ENCODE data around the gene POU2AF2.

DNA sequence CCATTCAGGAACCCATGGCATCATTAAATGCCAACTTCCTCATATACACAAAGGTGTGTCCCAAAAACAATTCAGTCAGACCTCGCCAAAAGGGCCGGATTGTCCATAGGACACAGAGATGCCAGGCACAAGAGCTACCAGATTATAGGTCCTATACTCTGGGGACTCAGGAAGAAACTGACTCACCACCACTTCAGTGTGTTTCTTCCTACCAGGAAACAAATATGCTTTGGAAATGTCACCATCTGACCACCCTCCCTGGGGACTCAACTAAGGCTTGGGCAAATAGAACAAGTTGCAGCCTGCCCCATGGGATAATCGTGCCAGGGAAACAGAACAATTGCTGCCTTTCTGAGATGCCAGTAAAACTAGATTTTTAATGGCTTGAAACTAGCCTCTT, 64.6 kb downstream of the POU2AF2 start:
- TF ChIP-seq, protein P1, sequence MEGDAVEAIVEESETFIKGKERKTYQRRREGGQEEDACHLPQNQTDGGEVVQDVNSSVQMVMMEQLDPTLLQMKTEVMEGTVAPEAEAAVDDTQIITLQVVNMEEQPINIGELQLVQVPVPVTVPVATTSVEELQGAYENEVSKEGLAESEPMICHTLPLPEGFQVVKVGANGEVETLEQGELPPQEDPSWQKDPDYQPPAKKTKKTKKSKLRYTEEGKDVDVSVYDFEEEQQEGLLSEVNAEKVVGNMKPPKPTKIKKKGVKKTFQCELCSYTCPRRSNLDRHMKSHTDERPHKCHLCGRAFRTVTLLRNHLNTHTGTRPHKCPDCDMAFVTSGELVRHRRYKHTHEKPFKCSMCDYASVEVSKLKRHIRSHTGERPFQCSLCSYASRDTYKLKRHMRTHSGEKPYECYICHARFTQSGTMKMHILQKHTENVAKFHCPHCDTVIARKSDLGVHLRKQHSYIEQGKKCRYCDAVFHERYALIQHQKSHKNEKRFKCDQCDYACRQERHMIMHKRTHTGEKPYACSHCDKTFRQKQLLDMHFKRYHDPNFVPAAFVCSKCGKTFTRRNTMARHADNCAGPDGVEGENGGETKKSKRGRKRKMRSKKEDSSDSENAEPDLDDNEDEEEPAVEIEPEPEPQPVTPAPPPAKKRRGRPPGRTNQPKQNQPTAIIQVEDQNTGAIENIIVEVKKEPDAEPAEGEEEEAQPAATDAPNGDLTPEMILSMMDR (IDR thresholded peaks at IDR 0.05; ENCODE audit: low read depth, low read length, missing input control), result no peak
- TF ChIP-seq, protein P2, sequence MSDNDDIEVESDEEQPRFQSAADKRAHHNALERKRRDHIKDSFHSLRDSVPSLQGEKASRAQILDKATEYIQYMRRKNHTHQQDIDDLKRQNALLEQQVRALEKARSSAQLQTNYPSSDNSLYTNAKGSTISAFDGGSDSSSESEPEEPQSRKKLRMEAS (IDR thresholded peaks at IDR 0.05), result no peak
- TF ChIP-seq GABPA (IDR thresholded peaks at IDR 0.05 in 1 of 2, conservative IDR thresholded peaks at IDR 0.05 in 1 of 2), result no peak
- TF ChIP-seq EGR1 (IDR thresholded peaks at IDR 0.05; ENCODE audit: low read depth in 2 of 2), result no peak
- no peak for TF ChIP-seq JUND (IDR thresholded peaks at IDR 0.05)
- TF ChIP-seq, protein P3, sequence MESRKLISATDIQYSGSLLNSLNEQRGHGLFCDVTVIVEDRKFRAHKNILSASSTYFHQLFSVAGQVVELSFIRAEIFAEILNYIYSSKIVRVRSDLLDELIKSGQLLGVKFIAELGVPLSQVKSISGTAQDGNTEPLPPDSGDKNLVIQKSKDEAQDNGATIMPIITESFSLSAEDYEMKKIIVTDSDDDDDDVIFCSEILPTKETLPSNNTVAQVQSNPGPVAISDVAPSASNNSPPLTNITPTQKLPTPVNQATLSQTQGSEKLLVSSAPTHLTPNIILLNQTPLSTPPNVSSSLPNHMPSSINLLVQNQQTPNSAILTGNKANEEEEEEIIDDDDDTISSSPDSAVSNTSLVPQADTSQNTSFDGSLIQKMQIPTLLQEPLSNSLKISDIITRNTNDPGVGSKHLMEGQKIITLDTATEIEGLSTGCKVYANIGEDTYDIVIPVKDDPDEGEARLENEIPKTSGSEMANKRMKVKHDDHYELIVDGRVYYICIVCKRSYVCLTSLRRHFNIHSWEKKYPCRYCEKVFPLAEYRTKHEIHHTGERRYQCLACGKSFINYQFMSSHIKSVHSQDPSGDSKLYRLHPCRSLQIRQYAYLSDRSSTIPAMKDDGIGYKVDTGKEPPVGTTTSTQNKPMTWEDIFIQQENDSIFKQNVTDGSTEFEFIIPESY (IDR thresholded peaks at IDR 0.05), result no peak
- no peak for TF ChIP-seq YY1 (IDR thresholded peaks at IDR 0.05)
- no peak for TF ChIP-seq FOXA1 (IDR thresholded peaks at IDR 0.05)
- no peak for TF ChIP-seq TAF1 (conservative IDR thresholded peaks at IDR 0.05)
- no peak for TF ChIP-seq SP1 (IDR thresholded peaks at IDR 0.05)
- TF ChIP-seq, protein P4, sequence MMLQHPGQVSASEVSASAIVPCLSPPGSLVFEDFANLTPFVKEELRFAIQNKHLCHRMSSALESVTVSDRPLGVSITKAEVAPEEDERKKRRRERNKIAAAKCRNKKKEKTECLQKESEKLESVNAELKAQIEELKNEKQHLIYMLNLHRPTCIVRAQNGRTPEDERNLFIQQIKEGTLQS (IDR thresholded peaks at IDR 0.05), result no peak
- TF ChIP-seq RAD21 (IDR thresholded peaks at IDR 0.05), result no peak
- no peak for TF ChIP-seq HNF4G (IDR thresholded peaks at IDR 0.05)
- TF ChIP-seq, protein P5, sequence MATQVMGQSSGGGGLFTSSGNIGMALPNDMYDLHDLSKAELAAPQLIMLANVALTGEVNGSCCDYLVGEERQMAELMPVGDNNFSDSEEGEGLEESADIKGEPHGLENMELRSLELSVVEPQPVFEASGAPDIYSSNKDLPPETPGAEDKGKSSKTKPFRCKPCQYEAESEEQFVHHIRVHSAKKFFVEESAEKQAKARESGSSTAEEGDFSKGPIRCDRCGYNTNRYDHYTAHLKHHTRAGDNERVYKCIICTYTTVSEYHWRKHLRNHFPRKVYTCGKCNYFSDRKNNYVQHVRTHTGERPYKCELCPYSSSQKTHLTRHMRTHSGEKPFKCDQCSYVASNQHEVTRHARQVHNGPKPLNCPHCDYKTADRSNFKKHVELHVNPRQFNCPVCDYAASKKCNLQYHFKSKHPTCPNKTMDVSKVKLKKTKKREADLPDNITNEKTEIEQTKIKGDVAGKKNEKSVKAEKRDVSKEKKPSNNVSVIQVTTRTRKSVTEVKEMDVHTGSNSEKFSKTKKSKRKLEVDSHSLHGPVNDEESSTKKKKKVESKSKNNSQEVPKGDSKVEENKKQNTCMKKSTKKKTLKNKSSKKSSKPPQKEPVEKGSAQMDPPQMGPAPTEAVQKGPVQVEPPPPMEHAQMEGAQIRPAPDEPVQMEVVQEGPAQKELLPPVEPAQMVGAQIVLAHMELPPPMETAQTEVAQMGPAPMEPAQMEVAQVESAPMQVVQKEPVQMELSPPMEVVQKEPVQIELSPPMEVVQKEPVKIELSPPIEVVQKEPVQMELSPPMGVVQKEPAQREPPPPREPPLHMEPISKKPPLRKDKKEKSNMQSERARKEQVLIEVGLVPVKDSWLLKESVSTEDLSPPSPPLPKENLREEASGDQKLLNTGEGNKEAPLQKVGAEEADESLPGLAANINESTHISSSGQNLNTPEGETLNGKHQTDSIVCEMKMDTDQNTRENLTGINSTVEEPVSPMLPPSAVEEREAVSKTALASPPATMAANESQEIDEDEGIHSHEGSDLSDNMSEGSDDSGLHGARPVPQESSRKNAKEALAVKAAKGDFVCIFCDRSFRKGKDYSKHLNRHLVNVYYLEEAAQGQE (IDR thresholded peaks at IDR 0.05), result no peak
